ENCODE data around the gene CCDC116. TPM values are rescaled to one million over a fixed set of nuclear protein-coding genes. Genes with fewer than 3 reads are reported as not detected.

The CCDC116 gene
- total and polyA plus RNA-seq, 9 donors = 0.46 to 0.88 (median 0.67) TPM; not detected in 1

DNA sequence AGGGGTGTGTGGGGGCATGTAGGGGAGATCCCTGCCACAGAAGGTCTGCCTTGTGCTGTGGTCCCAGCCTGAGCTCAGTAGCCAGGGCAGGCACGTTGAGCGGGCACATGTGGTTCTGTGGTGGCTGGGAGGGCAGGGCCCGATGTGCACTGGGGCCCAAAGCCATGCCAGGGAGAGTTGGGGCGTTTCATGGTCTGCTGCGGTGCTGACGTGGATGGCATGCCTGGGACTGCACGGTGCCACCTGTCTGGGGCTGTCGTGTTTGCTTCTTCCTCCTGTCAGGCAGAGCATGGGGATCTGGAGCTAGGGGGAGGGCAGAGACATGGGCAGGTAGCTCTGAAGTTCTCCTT is 52.6 kb downstream of the CCDC116 start:
- Histone ChIP-seq H3K4me3 (no peak overlapping the region), H3K36me3 (no peaks in the 10 kb centered on the region), H3K4me1 (ENCODE audit: insufficient read depth) (no peaks in the 10 kb centered on the region), H3K27ac (no peak overlapping the region), H3K27me3 (no peaks in the 10 kb centered on the region), H3K9me3 (no peaks in the 10 kb centered on the region)
- no peak for TF ChIP-seq EP300 (IDR thresholded peaks at IDR 0.05)
- no peak for TF ChIP-seq POLR2A (IDR thresholded peaks at IDR 0.05)
- TF ChIP-seq, protein P1, sequence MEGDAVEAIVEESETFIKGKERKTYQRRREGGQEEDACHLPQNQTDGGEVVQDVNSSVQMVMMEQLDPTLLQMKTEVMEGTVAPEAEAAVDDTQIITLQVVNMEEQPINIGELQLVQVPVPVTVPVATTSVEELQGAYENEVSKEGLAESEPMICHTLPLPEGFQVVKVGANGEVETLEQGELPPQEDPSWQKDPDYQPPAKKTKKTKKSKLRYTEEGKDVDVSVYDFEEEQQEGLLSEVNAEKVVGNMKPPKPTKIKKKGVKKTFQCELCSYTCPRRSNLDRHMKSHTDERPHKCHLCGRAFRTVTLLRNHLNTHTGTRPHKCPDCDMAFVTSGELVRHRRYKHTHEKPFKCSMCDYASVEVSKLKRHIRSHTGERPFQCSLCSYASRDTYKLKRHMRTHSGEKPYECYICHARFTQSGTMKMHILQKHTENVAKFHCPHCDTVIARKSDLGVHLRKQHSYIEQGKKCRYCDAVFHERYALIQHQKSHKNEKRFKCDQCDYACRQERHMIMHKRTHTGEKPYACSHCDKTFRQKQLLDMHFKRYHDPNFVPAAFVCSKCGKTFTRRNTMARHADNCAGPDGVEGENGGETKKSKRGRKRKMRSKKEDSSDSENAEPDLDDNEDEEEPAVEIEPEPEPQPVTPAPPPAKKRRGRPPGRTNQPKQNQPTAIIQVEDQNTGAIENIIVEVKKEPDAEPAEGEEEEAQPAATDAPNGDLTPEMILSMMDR (IDR thresholded peaks at IDR 0.05) = no peak
- no peak for DNase-seq
- intact Hi-C loops (cut with DNase I) = no loop called here
- 80 to 87% (median 83%) methylated on average over 8 of the region's 8 CpGs for WGBS, 3 donors

DNA sequence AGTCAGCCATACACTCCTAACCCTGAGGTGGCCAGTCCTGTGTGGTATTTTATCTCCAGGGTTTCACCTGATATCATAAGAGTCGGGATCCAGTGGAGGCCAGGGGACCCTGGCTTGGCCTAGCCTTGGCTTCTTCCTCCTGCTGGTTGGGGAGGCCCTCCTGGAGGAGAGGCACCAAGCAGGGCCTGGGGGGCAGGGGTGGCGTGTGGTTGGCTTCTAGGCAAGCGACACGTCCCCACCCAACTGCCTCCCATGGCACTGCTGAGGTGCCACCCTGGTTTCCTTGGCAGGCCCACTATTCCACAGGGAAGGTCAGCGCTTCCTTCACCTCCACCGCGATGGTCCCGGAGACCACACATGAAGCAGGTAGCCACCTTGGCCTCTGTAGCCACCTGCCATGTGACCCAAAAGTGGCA is 53.6 kb downstream of the CCDC116 start:
- H3K36me3 ChIP-seq = no peaks in the 10 kb centered on the region
- intact Hi-C loops (cut with DNase I) = no loop called here

More for the DNA sequence above, 53.6 kb downstream of the CCDC116 start:
- H3K27me3 ChIP-seq = no peaks in the 10 kb centered on the region
- H3K4me1 ChIP-seq (ENCODE audit: insufficient read depth) = no peaks in the 10 kb centered on the region
- TF ChIP-seq, protein P1 (IDR thresholded peaks at IDR 0.05) = no peak
- no peak for TF ChIP-seq POLR2A (IDR thresholded peaks at IDR 0.05)
- no peak for TF ChIP-seq EP300 (IDR thresholded peaks at IDR 0.05)
- H3K9me3 ChIP-seq = no peaks in the 10 kb centered on the region
- WGBS, 3 donors = 78 to 91% (median 91%) methylated on average over 8 of the region's 8 CpGs
- H3K4me3 ChIP-seq = no peak overlapping the region
- DNase-seq = no peak
- H3K27ac ChIP-seq = no peak overlapping the region

MicroRNA genes within 50 kb of the gene (microRNA counts, 767-probe panel; counts per million panel counts)
- microRNA hsa-miR-130b-3p (530 counts per million, percentile 78 among the panel's probes with 10 or more counts), microRNA hsa-miR-301b (530 counts per million, percentile 78 among the panel's probes with 10 or more counts)

Small RNAs within 50 kb of the gene (microRNA-seq; reads per million reads assigned to microRNA genes)
- gene MIR130B (41.9 to 60.5 (median 54.8) reads per million in 3 donors), gene MIR301B (0 to 0.38 (median 0.16) reads per million in 3 donors)

Small RNAs within 50 kb of the gene (small RNA-seq; reads per million reads assigned to genes)
- gene MIR301B = 0.30 reads per million

Other genes starting within 250 kb of the CCDC116 start
- under 1 TPM in 5 of 7 donors, not detected in 2; 0.08 to 0.20 (median 0.12) TPM for gene RIMBP3B, start 249.0 kb upstream of the CCDC116 start, total RNA-seq
- not detected for gene RIMBP3B, start 249.0 kb upstream of the CCDC116 start, polyA plus RNA-seq
- gene HIC2, start 215.4 kb upstream of the CCDC116 start, total RNA-seq = 1 to 10 TPM; 2.9 to 8.6 (median 6.6) TPM
- 1 to 10 TPM; 1.3 to 3.3 TPM for gene HIC2, start 215.4 kb upstream of the CCDC116 start, polyA plus RNA-seq
- 1 to 10 TPM in 5 of 7 donors, under 1 TPM in 2; 0.37 to 2.4 (median 1.1) TPM for gene TMEM191C, start 165.4 kb upstream of the CCDC116 start, total RNA-seq
- 1 to 10 TPM in 1 of 2 donors, under 1 TPM in 1; 0.27 to 1.4 TPM for gene TMEM191C, start 165.4 kb upstream of the CCDC116 start, polyA plus RNA-seq
- gene RIMBP3C, start 81.3 kb upstream of the CCDC116 start, total RNA-seq = under 1 TPM in 3 of 7 donors, not detected in 4; 0.07 to 0.25 (median 0.15) TPM
- gene RIMBP3C, start 81.3 kb upstream of the CCDC116 start, polyA plus RNA-seq = under 1 TPM; 0.04 to 0.15 TPM
- gene UBE2L3, start 65.0 kb upstream of the CCDC116 start, total RNA-seq = 10 to 100 TPM; 20.3 to 42.0 (median 39.9) TPM
- gene UBE2L3, start 65.0 kb upstream of the CCDC116 start, polyA plus RNA-seq = 100 to 1,000 TPM in 1 of 2 donors, 10 to 100 TPM in 1; 30.7 to 105 TPM
- gene YDJC, start 2.7 kb upstream of the CCDC116 start, total RNA-seq = 10 to 100 TPM; 11.4 to 45.1 (median 17.0) TPM
- 10 to 100 TPM in 1 of 2 donors, 1 to 10 TPM in 1; 1.8 to 19.4 TPM for gene YDJC, start 2.7 kb upstream of the CCDC116 start, polyA plus RNA-seq
- gene SDF2L1, start 9.5 kb downstream of the CCDC116 start, total RNA-seq = 10 to 100 TPM; 10.2 to 30.4 (median 17.0) TPM
- gene SDF2L1, start 9.5 kb downstream of the CCDC116 start, polyA plus RNA-seq = 10 to 100 TPM in 1 of 2 donors, 1 to 10 TPM in 1; 2.1 to 15.9 TPM
- 10 to 100 TPM; 13.6 to 35.3 (median 22.5) TPM for gene PPIL2, start 33.3 kb downstream of the CCDC116 start, total RNA-seq
- gene PPIL2, start 33.3 kb downstream of the CCDC116 start, polyA plus RNA-seq = 10 to 100 TPM; 15.5 to 22.0 TPM
- 10 to 100 TPM in 2 of 7 donors, 1 to 10 TPM in 5; 2.9 to 11.4 (median 7.0) TPM for gene YPEL1, start 103.0 kb downstream of the CCDC116 start, total RNA-seq
- 10 to 100 TPM in 1 of 2 donors, 1 to 10 TPM in 1; 8.5 to 10.2 TPM for gene YPEL1, start 103.0 kb downstream of the CCDC116 start, polyA plus RNA-seq
- gene MAPK1, start 234.9 kb downstream of the CCDC116 start, total RNA-seq = 100 to 1,000 TPM in 3 of 7 donors, 10 to 100 TPM in 4; 37.1 to 125 (median 98.1) TPM
- 100 to 1,000 TPM in 1 of 2 donors, 10 to 100 TPM in 1; 12.3 to 102 TPM for gene MAPK1, start 234.9 kb downstream of the CCDC116 start, polyA plus RNA-seq